Stimulated activated CD8-positive, alpha-beta memory T cell treated with anti-CD3 and anti-CD28 coated beads, Interleukin-4, amount 100 ng/mL, for 4 hours (primary cell): ENCODE measurements around the gene RNF130.

Experiments
- DNase-seq, 2 donors: peaks; one replicate each; pipeline ENCODE4 v3.0.0-alpha.2; 2020; ENCODE audit warnings: low read depth in 2 of 2, low spot score in 1 of 2

RNF130 gene

GRCh38 chr5:180056153-180056552, 15.4 kb downstream of the RNF130 start:
- DNase-seq = no peak

GRCh38 chr5:180054226-180054625, 17.3 kb downstream of the RNF130 start:
- no peak for DNase-seq

- DNase-seq = no peak
Observed at GRCh38 chr5:180053061-180053602, 18.4 kb downstream of the RNF130 start.

GRCh38 chr5:180052211-180052818, 19.2 kb downstream of the RNF130 start:
- no peak for DNase-seq

- no peak for DNase-seq
Observed at GRCh38 chr5:180050121-180050940, 21.2 kb downstream of the RNF130 start.

GRCh38 chr5:180049185-180049548, 22.4 kb downstream of the RNF130 start:
- no peak for DNase-seq

- no peak for DNase-seq
Observed at GRCh38 chr5:180047667-180048066, 23.9 kb downstream of the RNF130 start.

GRCh38 chr5:180046656-180047055, 24.9 kb downstream of the RNF130 start:
- DNase-seq = no peak

GRCh38 chr5:180045889-180046499, 25.6 kb downstream of the RNF130 start:
- DNase-seq = no peak

- DNase-seq = no peak
Observed at GRCh38 chr5:180043377-180043776, 28.2 kb downstream of the RNF130 start.

GRCh38 chr5:180041301-180042274, 30.0 kb downstream of the RNF130 start:
- DNase-seq = no peak

GRCh38 chr5:180040287-180041214, 31.0 kb downstream of the RNF130 start:
- DNase-seq = no peak

- DNase-seq = no peak
Observed at GRCh38 chr5:180035206-180035931, 36.2 kb downstream of the RNF130 start.

GRCh38 chr5:180034564-180034963, 37.0 kb downstream of the RNF130 start:
- DNase-seq = no peak

- DNase-seq = no peak
Observed at GRCh38 chr5:180027459-180028089, 44.0 kb downstream of the RNF130 start.

- no peak for DNase-seq
Observed at GRCh38 chr5:180026734-180027458, 44.7 kb downstream of the RNF130 start.

GRCh38 chr5:180026320-180026719, 45.2 kb downstream of the RNF130 start:
- no peak for DNase-seq

GRCh38 chr5:180021900-180022299, 49.7 kb downstream of the RNF130 start:
- DNase-seq = no peak
